Measurements from ENCODE around the gene SERPINA9. TPM values are rescaled to one million over a fixed set of nuclear protein-coding genes. Genes with fewer than 3 reads are reported as not detected.

The SERPINA9 gene
- total and polyA plus RNA-seq, 7 donors, result not detected

DNA sequence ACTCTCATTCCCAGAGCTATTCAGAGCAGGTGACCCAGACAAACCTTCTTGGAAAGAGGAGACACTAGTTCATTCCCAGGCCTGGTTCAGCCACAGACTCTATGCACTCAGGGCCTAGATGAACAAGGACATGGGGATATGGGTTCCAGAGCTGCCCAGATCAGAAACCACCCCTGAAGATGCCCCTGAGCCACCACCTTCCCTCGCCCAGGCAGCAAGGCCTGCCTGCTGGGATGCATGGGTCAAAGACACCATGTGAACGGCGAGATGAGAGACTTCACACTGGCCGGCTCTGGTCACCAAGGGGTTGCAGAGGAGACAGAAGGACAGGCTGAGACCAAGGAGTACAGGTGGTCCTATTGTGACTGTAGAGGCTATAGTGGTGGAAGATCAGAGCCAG, 29.2 kb upstream of the SERPINA9 start:
- Histone ChIP-seq H3K27ac (no peak overlapping the region), H3K27me3 (ENCODE audit: insufficient read depth in 3 of 3, low read length in 2 of 3) (no peaks in the 10 kb centered on the region), H3K36me3 (ENCODE audit: insufficient read depth in 1 of 2, low read depth in 1 of 2) (no peaks in the 10 kb centered on the region), H3K4me1 (no peaks in the 10 kb centered on the region), H3K9me3 (no peaks in the 10 kb centered on the region), H3K4me3 (no peak overlapping the region)
- TF ChIP-seq, protein P1, sequence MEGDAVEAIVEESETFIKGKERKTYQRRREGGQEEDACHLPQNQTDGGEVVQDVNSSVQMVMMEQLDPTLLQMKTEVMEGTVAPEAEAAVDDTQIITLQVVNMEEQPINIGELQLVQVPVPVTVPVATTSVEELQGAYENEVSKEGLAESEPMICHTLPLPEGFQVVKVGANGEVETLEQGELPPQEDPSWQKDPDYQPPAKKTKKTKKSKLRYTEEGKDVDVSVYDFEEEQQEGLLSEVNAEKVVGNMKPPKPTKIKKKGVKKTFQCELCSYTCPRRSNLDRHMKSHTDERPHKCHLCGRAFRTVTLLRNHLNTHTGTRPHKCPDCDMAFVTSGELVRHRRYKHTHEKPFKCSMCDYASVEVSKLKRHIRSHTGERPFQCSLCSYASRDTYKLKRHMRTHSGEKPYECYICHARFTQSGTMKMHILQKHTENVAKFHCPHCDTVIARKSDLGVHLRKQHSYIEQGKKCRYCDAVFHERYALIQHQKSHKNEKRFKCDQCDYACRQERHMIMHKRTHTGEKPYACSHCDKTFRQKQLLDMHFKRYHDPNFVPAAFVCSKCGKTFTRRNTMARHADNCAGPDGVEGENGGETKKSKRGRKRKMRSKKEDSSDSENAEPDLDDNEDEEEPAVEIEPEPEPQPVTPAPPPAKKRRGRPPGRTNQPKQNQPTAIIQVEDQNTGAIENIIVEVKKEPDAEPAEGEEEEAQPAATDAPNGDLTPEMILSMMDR (IDR thresholded peaks at IDR 0.05), result no peak
- intact Hi-C loops (cut with DNase I), result no loop called here
- DNase-seq, result no peak
- ATAC-seq, result no peak
- WGBS, 3 donors, result 90 to 93% (median 93%) methylated on average over 4 of the region's 4 CpGs

DNA sequence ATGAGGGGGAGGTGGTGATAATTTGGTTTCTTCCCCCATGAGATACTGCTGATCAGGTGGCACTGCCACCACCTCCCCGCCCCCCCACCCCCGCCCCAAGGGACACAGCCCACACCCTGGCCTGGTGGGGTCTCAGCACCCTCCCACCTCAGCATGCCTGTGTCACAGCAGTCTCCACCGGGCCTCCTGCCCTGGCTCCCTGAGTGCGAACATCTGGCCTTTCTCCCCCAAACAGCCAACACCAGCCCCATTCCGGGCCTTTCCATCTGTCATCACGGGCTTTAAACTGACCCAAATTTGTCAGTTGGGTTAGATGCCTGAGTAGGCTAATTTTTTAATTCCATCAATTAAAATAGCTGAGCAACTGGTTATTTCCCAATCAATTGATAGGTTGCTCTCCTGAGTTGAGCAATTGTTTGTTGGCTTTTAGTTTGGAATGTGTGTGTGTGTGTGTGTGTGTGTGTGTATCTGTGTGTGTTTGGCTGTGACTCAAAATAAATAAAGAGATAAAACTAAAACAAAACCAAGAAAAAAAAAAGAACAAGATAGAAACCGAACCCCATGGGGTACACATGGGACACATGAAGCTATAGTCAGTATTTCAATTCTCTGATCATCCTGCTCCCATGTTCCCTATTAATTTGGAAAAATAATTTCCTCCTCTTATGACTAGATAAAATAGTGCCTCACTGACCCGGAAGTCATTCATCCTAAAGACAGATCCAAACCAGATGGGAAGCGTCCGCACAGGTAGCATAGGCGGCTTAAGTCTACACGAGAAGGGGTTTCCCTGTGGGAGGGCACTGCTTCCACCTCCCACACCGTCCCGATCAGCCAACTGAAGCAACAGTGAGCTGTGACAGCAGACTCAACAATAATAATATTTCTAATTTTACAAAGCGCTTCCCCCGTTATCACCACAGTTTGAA, 25.9 kb upstream of the SERPINA9 start:
- no peak overlapping the region for H3K27ac ChIP-seq
- H3K9me3 ChIP-seq, result no peaks in the 10 kb centered on the region
- 71 to 75% (median 74%) methylated on average over 14 to 16 of the region's 16 CpGs for WGBS, 3 donors
- no peak for ATAC-seq
- DNase-seq, result no peak
- intact Hi-C loops (cut with DNase I), result no loop called here
- H3K4me1 ChIP-seq, result no peaks in the 10 kb centered on the region
- H3K4me3 ChIP-seq, result no peak overlapping the region
- TF ChIP-seq, protein P1 (IDR thresholded peaks at IDR 0.05), result no peak
- H3K36me3 ChIP-seq (ENCODE audit: insufficient read depth in 1 of 2, low read depth in 1 of 2), result no peaks in the 10 kb centered on the region
- no peaks in the 10 kb centered on the region for H3K27me3 ChIP-seq (ENCODE audit: insufficient read depth in 3 of 3, low read length in 2 of 3)

DNA sequence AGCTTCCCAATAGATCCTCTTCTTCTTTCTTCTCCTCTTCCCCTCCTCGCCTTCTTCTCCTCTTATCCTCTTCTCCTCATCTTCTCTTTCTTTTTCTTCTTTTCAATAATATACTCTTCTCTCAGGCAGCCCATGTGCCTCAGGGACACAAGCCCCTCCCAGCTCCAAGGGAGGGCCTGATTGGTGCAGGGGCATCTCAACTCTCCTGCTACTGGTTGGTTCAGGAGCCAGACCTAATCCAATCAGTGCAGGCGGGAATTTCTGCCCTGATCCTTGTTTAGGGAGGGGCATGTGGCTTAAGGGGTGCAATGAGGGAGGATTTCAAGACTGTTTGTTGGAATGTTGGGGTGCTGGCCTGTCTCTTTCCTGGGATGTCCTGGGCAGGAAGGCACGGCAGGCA, 24.3 kb upstream of the SERPINA9 start:
- no peaks in the 10 kb centered on the region for H3K4me1 ChIP-seq
- TF ChIP-seq, protein P1 (IDR thresholded peaks at IDR 0.05), result no peak
- H3K27ac ChIP-seq, result no peak overlapping the region
- no peaks in the 10 kb centered on the region for H3K36me3 ChIP-seq (ENCODE audit: insufficient read depth in 1 of 2, low read depth in 1 of 2)
- no peak overlapping the region for H3K4me3 ChIP-seq
- ATAC-seq, result no peak
- no peak for DNase-seq
- no peaks in the 10 kb centered on the region for H3K9me3 ChIP-seq
- H3K27me3 ChIP-seq (ENCODE audit: insufficient read depth in 3 of 3, low read length in 2 of 3), result no peaks in the 10 kb centered on the region
- WGBS, 3 donors, result 70 to 81% (median 72%) methylated on average over 3 of the region's 3 CpGs
- intact Hi-C loops (cut with DNase I), result no loop called here

DNA sequence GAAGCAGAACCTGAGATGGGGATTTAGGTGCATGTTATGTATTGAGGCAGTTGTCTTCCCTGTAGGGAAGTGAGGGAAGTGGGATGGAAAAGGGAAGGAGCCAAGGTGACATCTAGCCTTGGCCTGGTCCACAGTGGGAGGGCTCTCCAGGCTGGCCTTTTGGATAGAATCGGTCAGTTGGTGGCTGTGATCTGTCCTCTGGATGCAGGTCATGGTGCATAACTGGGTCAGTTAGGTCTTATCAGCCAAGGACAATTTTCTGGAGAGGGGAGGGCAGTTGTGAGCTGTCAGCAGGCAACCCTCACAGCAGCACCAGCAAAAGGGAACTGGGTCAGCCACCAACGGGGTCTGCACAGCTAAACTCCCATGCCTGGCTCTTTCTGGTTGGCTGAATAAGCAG, 23.7 kb upstream of the SERPINA9 start:
- Histone ChIP-seq H3K4me1 (no peaks in the 10 kb centered on the region), H3K27ac (no peak overlapping the region), H3K4me3 (no peak overlapping the region), H3K36me3 (ENCODE audit: insufficient read depth in 1 of 2, low read depth in 1 of 2) (no peaks in the 10 kb centered on the region), H3K27me3 (ENCODE audit: insufficient read depth in 3 of 3, low read length in 2 of 3) (peaks cover 0 to under 1% (median 0%) of the 10 kb centered on the region in 3 donors), H3K9me3 (no peaks in the 10 kb centered on the region)
- 60 to 75% (median 73%) methylated on average over 2 of the region's 2 CpGs for WGBS, 3 donors
- DNase-seq (no peak), ATAC-seq (no peak)
- TF ChIP-seq, protein P1 (IDR thresholded peaks at IDR 0.05), result no peak
- intact Hi-C loops (cut with DNase I), result no loop called here
